BJ (cell line): Measurements from ENCODE around the gene SIK2. TPM values are rescaled to one million over a fixed set of nuclear protein-coding genes. Genes with fewer than 3 reads are reported as not detected.
A peak's percentile ranks its signal among the peaks of the same experiment; 100 is the strongest.

Experiments
- CTCF ChIA-PET: fragments of 350-600 bp; formaldehyde crosslinking; extraction: SDS; loops from one replicate; lab custom pipeline; 2021; ENCODE audit warnings: antibody characterized with exemption, inconsistent platforms; lab: Yijun Ruan, JAX
- POLR2A ChIA-PET: fragments of 300-600 bp; sonication (Branson Sonifier 250); formaldehyde crosslinking; extraction: SDS; loops from one replicate; lab custom pipeline; 2021; ENCODE audit warnings: antibody characterized with exemption; lab: Charles Lee
- DNase-seq: peaks from one replicate; pipeline ENCODE4 v3.0.0-alpha.2; 2011; ENCODE audit warnings: low read depth
- H3K27me3 ChIP-seq: 2 replicates; pipeline ENCODE4 v1.6.0; 2011; ENCODE audit warnings: low read length; ENCODE audit not compliant: control insufficient read depth, insufficient read depth
- H3K36me3 ChIP-seq: 2 replicates; pipeline ENCODE4 v1.5.1; 2011; ENCODE audit warnings: low read length; ENCODE audit not compliant: control insufficient read depth, insufficient read depth
- H3K4me3 ChIP-seq: 2 replicates; pipeline ENCODE4 v1.5.1; 2011; ENCODE audit warnings: low read depth, mild to moderate bottlenecking, control low read depth, low read length
- CTCF ChIP-seq: IDR thresholded peaks from 2 replicates; pipeline ENCODE4 v1.5.1; 2011; ENCODE audit warnings: low read depth, mild to moderate bottlenecking, control low read depth, inconsistent platforms, low read length, moderate library complexity; ENCODE audit not compliant: insufficient read depth
- polyA plus RNA-seq: library from polyadenylated mRNA; depleted of rRNA; stranded (reverse); fragments of >200 nt; gene quantifications from 2 replicates; pipeline ENCODE4 v1.2.3, GENCODE V29; 2011

The SIK2 gene
- polyA plus RNA-seq, 1 experiment, result 24.2 TPM

DNA sequence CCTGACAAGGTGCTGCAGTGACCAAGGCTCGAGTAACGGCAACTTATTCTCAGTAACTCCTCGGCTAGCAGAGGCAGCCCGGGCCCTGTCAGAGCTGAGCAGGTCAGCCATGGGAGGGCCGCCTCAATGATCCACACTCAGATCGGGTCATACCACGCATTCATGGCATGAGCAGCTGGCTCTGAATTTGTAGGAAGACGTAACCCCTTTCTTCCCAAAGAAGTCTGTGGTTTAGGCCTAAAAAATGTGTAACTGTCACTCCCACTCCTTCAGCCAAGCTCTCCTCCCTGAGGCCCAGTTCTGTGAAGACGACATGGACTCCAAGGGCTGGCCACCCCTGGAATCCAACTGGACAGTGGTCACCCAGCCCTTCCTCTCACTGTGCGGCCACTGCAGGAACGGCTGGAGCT is 133.9 kb downstream of the SIK2 start:
- H3K36me3 ChIP-seq, result peaks cover 1% of the 10 kb centered on the region
- no peak for TF ChIP-seq CTCF
- no peak overlapping the region for H3K4me3 ChIP-seq
- CTCF ChIA-PET, result interaction anchor here (0.7 to 1.7 kb wide), 2 partner anchors 40 to 139 kb away, joined by 3 read pairs; no protein-coding TSS in a partner anchor
- H3K27me3 ChIP-seq, result no peaks in the 10 kb centered on the region
- DNase-seq, result peak; percentile 31
- POLR2A ChIA-PET, result no interaction called here

DNA sequence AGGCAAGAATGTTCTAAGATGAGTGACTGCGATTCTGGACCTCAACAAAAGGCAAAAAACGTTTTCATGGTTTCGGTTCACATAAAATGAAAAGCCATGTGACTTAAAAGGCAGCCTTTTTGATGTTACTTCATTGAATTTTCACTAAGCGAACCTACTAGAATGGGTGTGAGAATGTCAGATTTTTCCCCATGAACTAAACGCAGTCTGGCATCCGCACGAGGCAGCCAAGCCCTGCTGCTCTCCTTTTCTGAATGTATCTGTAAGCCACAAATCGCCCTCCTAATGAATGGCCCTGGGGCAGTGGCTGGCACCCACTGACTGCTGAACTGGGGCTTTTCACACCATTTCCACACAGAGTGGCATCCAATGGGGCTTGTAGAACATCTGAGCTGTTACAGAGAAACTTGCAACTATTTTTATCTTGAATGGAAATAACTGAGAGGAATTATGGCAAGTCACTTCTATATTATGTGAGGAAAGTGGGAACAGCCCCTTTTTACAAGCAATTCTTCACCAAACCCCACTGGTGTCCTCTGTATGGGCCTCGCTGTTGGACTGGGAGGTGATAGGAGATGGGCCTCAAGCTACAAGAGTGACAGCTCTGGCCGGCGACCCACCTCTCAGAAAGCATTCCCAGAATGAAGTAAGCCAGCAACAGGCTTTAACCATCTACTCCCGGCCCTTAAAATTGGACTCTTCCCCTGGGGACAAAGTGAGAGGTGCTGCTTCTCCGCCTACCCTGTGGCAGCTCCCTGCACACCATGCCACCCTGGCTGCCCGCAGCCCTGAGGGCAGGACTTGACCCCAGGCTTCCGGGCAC is 134.6 kb downstream of the SIK2 start:
- DNase-seq, result no peak
- ChIA-PET CTCF (interaction anchor here (0.7 to 1.7 kb wide), 3 partner anchors 12 to 139 kb away, joined by 3 to 4 read pairs (median 3); no protein-coding TSS in a partner anchor), POLR2A (no interaction called here)
- Histone ChIP-seq H3K27me3 (no peaks in the 10 kb centered on the region), H3K36me3 (peaks cover 2% of the 10 kb centered on the region), H3K4me3 (no peak overlapping the region)
- TF ChIP-seq CTCF, result no peak

- Histone ChIP-seq H3K27me3 (no peaks in the 10 kb centered on the region), H3K36me3 (peaks cover 3% of the 10 kb centered on the region), H3K4me3 (no peak overlapping the region)
- TF ChIP-seq CTCF, result no peak
- no peak for DNase-seq
- POLR2A ChIA-PET, result no interaction called here
- CTCF ChIA-PET, result interaction anchor here (0.8 to 1.7 kb wide), 4 partner anchors 12 to 298 kb away, joined by 3 to 4 read pairs (median 3); no protein-coding TSS in a partner anchor
Observed at GRCh38 chr11:111737444-111738210, 135.4 kb downstream of the SIK2 start.

- no peak for DNase-seq
- POLR2A ChIA-PET, result no interaction called here
- Histone ChIP-seq H3K27me3 (no peaks in the 10 kb centered on the region), H3K36me3 (peaks cover 3% of the 10 kb centered on the region), H3K4me3 (no peak overlapping the region)
- TF ChIP-seq CTCF, result no peak
- CTCF ChIA-PET, result interaction anchor here (1.4 kb wide), 1 partner anchor 14 kb away, joined by 3 read pairs; no protein-coding TSS in a partner anchor
Observed at GRCh38 chr11:111739299-111739698, 137.1 kb downstream of the SIK2 start.

DNA sequence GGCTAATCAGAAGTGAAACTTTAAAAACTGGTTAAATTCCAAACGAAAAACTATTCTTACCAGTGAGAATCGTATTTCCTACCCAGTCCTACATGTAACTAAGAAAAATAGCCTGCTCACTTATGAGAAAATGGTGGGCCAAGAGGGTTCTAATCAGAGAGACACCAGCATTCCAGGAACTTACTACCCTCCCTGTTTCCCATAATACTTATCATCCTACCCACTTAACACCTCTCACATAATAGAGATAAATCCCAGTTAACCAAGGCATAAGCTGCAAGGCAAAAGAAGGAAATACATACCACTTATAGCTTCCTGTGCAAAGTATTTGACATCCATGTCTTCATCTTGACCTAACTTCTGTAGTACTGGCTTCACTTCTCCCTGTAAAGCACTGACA is 139.5 kb downstream of the SIK2 start:
- TF ChIP-seq CTCF, result no peak
- CTCF ChIA-PET, result no interaction called here
- H3K4me3 ChIP-seq, result no peak overlapping the region
- peaks cover 3% of the 10 kb centered on the region for H3K36me3 ChIP-seq
- H3K27me3 ChIP-seq, result no peaks in the 10 kb centered on the region
- DNase-seq, result no peak
- POLR2A ChIA-PET, result no interaction called here
